K562 treated with DMSO at 1 percent for 12 hours (cell line): ENCODE data around the gene TMPRSS4. TPM values are rescaled to one million over a fixed set of nuclear protein-coding genes. Genes with fewer than 3 reads are reported as not detected.

ENCODE experiments used
- total RNA-seq: library from RNA; unstranded; fragments of 300-600 nt; gene quantifications from 2 replicates; pipeline ENCODE4 v1.2.3, GENCODE V29; 2022; ENCODE audit not compliant: insufficient read depth

Gene TMPRSS4
- total RNA-seq, result 4.0 and 8.4 TPM in 2 replicates

GRCh38 chr11:118076754-118077281 lies at the start of gene TMPRSS4:
Gene TMPRSS4, plus strand, starts transcription at chr11:118077078. Its CDS starts 225 bp downstream, at chr11:118077303.

DNA sequence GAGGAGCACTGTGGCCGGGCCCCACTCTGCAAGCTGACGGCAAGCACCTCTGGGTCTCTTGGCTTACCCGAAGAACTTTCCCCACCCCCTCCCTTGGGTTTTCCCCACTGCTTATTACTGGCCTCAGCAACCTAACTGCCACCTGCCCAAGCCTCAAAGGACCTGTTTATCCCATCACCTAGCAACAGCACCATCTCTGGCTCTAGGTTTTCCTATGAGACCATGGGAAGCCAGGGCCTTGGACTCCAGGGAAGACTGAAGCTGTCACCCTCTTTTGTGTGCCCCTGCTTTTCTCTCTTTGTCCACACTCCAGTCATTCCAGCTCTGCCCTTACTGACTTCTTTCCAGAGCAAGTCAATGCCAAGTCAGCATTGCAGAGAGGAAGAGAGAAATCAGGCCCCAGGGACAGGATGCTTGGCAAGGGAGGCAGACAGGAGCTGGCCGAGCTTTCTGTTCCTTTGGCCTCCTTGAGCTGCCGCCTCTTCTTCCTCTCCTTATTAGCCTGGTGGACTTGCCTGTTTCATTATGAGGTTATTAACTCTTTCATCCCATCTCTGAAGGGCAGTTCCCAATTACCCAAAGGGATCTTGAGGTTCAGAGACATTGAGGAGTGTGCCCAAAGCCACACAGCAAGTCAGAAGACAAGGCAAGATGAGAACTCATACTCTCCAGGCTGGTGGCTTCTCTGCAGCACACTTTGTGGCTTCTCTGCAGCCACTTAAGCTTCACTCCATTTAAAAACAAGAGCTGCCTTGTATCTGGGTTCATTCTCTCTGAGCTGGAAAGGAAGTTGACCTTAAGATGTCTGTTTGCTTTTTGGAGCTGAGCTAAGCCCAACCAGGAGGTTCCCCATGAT lies 10.3 kb downstream of the TMPRSS4 start, which contains the start of gene SMIM35:
Gene SMIM35, minus strand, starts transcription at position 51 of the 856 bp plus-strand sequence. CDS start 206 bp downstream, outside the sequence.

DNA sequence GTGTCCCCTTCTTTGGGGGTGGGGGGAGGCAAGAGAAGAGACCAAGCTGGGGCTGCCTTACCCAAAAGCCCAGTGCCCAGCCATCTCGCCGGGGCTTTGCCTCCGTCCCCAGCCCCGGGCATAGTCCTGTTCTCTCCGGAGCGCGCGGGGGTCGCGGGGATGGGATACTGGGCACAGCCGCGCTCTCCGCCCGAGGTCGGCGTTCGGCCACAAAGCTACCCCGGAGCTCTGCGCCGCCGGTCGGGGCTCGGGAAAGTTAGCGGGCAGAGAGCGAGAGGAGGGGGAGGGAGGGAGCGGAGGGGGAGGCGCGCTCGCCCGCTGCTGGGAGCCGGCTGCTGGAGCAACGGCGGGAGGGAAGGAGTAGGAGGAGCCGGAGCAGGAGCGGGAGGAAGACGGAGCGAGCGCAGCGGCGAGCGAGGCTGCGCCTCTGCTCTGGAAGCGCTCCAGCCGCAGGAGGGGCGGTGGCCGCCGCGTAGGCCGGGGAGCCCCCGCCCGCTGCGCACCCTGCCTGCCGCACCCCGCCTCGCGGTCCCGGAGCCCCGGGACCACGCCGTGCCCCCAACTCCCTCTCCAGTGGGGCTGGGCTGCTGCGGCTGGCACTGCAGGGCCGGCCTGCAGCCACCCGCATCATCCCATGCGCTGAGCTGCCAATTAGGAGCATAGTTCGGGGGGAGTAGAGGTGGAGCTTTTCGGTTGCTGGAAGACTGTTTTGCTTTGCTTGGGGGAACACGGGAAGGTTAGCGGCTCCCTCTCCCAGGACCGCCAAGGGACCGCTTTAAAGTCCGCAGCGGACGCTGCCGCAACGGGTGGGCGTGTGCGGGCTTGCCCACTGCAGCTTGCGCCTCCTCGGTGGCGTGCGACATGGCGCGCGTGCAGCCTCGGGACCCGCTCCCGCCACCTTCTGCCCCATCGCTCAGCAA lies 75.9 kb downstream of the TMPRSS4 start, which contains the start of gene SCN4B:
Gene SCN4B, minus strand, starts transcription at position 272 of the 920 bp plus-strand sequence. Its CDS starts 150 bp downstream, at position 122.

Other genes with a start within 250 kb of the TMPRSS4 start
- not detected in 2 replicates for gene FXYD6, start 200.4 kb upstream of the TMPRSS4 start, total RNA-seq
- 0.38 TPM in 1 of 2 replicates, not detected in the other for gene TMPRSS13, start 147.7 kb upstream of the TMPRSS4 start, total RNA-seq
- gene IL10RA, start 90.7 kb upstream of the TMPRSS4 start, total RNA-seq, result 15.2 and 42.1 TPM in 2 replicates
- not detected in 2 replicates for gene SMIM35, start 9.9 kb downstream of the TMPRSS4 start, total RNA-seq
- gene SCN4B, start 75.7 kb downstream of the TMPRSS4 start, total RNA-seq, result not detected in 2 replicates
- not detected in 2 replicates for gene SCN2B, start 99.6 kb downstream of the TMPRSS4 start, total RNA-seq
- not detected in 2 replicates for gene JAML, start 147.9 kb downstream of the TMPRSS4 start, total RNA-seq
- gene MPZL3, start 175.3 kb downstream of the TMPRSS4 start, total RNA-seq, result 2.0 and 4.5 TPM in 2 replicates
- gene MPZL2, start 187.2 kb downstream of the TMPRSS4 start, total RNA-seq, result 1.4 TPM in 1 of 2 replicates, not detected in the other
- gene CD3E, start 227.7 kb downstream of the TMPRSS4 start, total RNA-seq, result 0.75 and 0.99 TPM in 2 replicates